Nephron progenitor cell (in vitro differentiated cells): ENCODE results near the gene MAP1LC3B2.

Source experiments
- DNase-seq: peaks from one replicate; pipeline ENCODE4 v3.0.0; 2021
- H3K27ac Mint-ChIP-seq: 2 replicates; pipeline ENCODE4 v1.8.0; 2021; ENCODE audit warnings: mild to moderate bottlenecking, moderate library complexity, mixed read lengths
- H3K27me3 Mint-ChIP-seq: 2 replicates; pipeline ENCODE4 v1.8.0; 2021; ENCODE audit warnings: mild to moderate bottlenecking, low read depth, mixed read lengths; ENCODE audit not compliant: poor library complexity
- H3K36me3 Mint-ChIP-seq: 2 replicates; pipeline ENCODE4 v1.8.0; 2021; ENCODE audit warnings: low read depth, mixed read lengths
- H3K4me1 Mint-ChIP-seq: 2 replicates; pipeline ENCODE4 v1.8.0; 2021; ENCODE audit warnings: mixed read lengths
- H3K4me3 Mint-ChIP-seq: 2 replicates; pipeline ENCODE4 v1.8.0; 2021; ENCODE audit warnings: mild to moderate bottlenecking, moderate library complexity, mixed read lengths
- H3K9me3 Mint-ChIP-seq: 2 replicates; pipeline ENCODE4 v1.8.0; 2021; ENCODE audit warnings: mild to moderate bottlenecking, moderate library complexity, mixed read lengths
- CTCF ChIP-seq: fragments of 200-600 bp; sonication (generic); IDR thresholded peaks from 2 replicates; pipeline ENCODE4 v1.5.0; 2021; ENCODE audit warnings: antibody characterized with exemption

Gene MAP1LC3B2

GRCh38 chr12:116533343-116534251 is 25.6 kb upstream of the MAP1LC3B2 start:
- H3K36me3 Mint-ChIP-seq: no peaks in the 10 kb centered on the region
- H3K9me3 Mint-ChIP-seq: no peaks in the 10 kb centered on the region
- TF ChIP-seq CTCF: no peak
- H3K27ac Mint-ChIP-seq: peak overlapping the region; percentile 95
- H3K27me3 Mint-ChIP-seq: no peaks in the 10 kb centered on the region
- peak overlapping the region; percentile 83 for H3K4me3 Mint-ChIP-seq
- peak; percentile 95 for DNase-seq
- H3K4me1 Mint-ChIP-seq: peaks cover 78% of the 10 kb centered on the region

GRCh38 chr12:116534311-116535121 is 24.7 kb upstream of the MAP1LC3B2 start:
- no peak for TF ChIP-seq CTCF
- Mint-ChIP-seq H3K9me3 (no peaks in the 10 kb centered on the region), H3K27ac (peak overlapping the region; percentile 92), H3K4me3 (peak overlapping the region; percentile 83), H3K4me1 (peaks cover 78% of the 10 kb centered on the region), H3K36me3 (no peaks in the 10 kb centered on the region), H3K27me3 (no peaks in the 10 kb centered on the region)
- DNase-seq: peak; percentile 40

- Mint-ChIP-seq H3K27ac (peak overlapping the region; percentile 92), H3K4me3 (peak overlapping the region; percentile 83), H3K27me3 (no peaks in the 10 kb centered on the region), H3K9me3 (no peaks in the 10 kb centered on the region), H3K36me3 (no peaks in the 10 kb centered on the region), H3K4me1 (peaks cover 78% of the 10 kb centered on the region)
- peak; percentile 36 for DNase-seq
- TF ChIP-seq CTCF: no peak
Observed at GRCh38 chr12:116535241-116535640, 23.9 kb upstream of the MAP1LC3B2 start.

- no peaks in the 10 kb centered on the region for H3K36me3 Mint-ChIP-seq
- no peaks in the 10 kb centered on the region for H3K9me3 Mint-ChIP-seq
- H3K27ac Mint-ChIP-seq: peak overlapping the region; percentile 90
- no peak for DNase-seq
- H3K4me3 Mint-ChIP-seq: no peak overlapping the region
- H3K27me3 Mint-ChIP-seq: peaks cover 2% of the 10 kb centered on the region
- TF ChIP-seq CTCF: no peak
- peaks cover 77% of the 10 kb centered on the region for H3K4me1 Mint-ChIP-seq
Observed at GRCh38 chr12:116537101-116537904, 21.9 kb upstream of the MAP1LC3B2 start.

- H3K27ac Mint-ChIP-seq: peak overlapping the region; percentile 98
- H3K9me3 Mint-ChIP-seq: no peaks in the 10 kb centered on the region
- H3K27me3 Mint-ChIP-seq: peaks cover 2% of the 10 kb centered on the region
- no peaks in the 10 kb centered on the region for H3K36me3 Mint-ChIP-seq
- no peak for DNase-seq
- TF ChIP-seq CTCF: no peak
- peak overlapping the region; percentile 62 for H3K4me3 Mint-ChIP-seq
- H3K4me1 Mint-ChIP-seq: peaks cover 77% of the 10 kb centered on the region
Observed at GRCh38 chr12:116538076-116538591, 21.0 kb upstream of the MAP1LC3B2 start.
